Kidney epithelial cell (primary cell): ENCODE measurements around the gene RPUSD3. TPM values are rescaled to one million over a fixed set of nuclear protein-coding genes. Genes with fewer than 3 reads are reported as not detected.

Experiments used
- DNase-seq: peaks from one replicate; pipeline ENCODE4 v3.0.0-alpha.2; 2010; ENCODE audit warnings: low read depth
- H3K27me3 ChIP-seq: 2 replicates; pipeline ENCODE4 v1.6.0; 2011; ENCODE audit warnings: low read length; ENCODE audit not compliant: control insufficient read depth, insufficient read depth
- H3K36me3 ChIP-seq: 2 replicates; pipeline ENCODE4 v1.5.1; 2011; ENCODE audit warnings: low read length; ENCODE audit not compliant: control insufficient read depth, insufficient read depth
- H3K4me3 ChIP-seq: 2 replicates; pipeline ENCODE4 v1.5.1; 2011; ENCODE audit warnings: low read depth, mild to moderate bottlenecking, control low read depth, low read length
- total RNA-seq: library from RNA; depleted of rRNA; stranded (reverse); fragments of >200 nt; gene quantifications from 2 replicates; pipeline ENCODE4 v1.2.3, GENCODE V29; 2015
- TF ChIP-seq, protein P1 (sequence below): IDR thresholded peaks from 2 replicates; pipeline ENCODE4 v1.5.1; 2011; ENCODE audit warnings: mild to moderate bottlenecking, moderate library complexity, low read length, control low read depth, inconsistent platforms; ENCODE audit not compliant: insufficient read depth, poor library complexity, severe bottlenecking

RPUSD3 gene
- total RNA-seq, 1 donor from 2014 or later: 52.6 TPM

DNA sequence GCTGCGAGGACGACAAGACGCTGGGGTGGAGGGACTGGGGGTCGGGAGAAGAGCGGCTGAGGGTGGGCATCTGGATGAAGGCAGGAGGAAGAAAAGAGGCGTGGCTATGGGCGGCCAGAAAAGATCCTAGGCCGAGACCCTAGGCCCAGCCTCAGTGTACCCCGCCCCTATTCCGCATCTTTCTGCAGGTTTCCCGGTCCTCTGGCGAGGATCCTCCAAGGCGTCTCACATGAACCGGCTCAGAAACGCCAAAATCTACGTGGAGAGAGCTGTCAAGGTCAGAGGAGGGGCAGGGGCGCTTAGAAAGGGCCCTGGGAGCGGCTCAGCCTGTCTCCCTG, 33.4 kb downstream of the RPUSD3 start:
- H3K36me3 ChIP-seq: peaks cover 1% of the 10 kb centered on the region
- H3K4me3 ChIP-seq: peak overlapping the region; percentile 53
- no peak for DNase-seq
- TF ChIP-seq, protein P1, sequence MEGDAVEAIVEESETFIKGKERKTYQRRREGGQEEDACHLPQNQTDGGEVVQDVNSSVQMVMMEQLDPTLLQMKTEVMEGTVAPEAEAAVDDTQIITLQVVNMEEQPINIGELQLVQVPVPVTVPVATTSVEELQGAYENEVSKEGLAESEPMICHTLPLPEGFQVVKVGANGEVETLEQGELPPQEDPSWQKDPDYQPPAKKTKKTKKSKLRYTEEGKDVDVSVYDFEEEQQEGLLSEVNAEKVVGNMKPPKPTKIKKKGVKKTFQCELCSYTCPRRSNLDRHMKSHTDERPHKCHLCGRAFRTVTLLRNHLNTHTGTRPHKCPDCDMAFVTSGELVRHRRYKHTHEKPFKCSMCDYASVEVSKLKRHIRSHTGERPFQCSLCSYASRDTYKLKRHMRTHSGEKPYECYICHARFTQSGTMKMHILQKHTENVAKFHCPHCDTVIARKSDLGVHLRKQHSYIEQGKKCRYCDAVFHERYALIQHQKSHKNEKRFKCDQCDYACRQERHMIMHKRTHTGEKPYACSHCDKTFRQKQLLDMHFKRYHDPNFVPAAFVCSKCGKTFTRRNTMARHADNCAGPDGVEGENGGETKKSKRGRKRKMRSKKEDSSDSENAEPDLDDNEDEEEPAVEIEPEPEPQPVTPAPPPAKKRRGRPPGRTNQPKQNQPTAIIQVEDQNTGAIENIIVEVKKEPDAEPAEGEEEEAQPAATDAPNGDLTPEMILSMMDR: no peak
- no peaks in the 10 kb centered on the region for H3K27me3 ChIP-seq

DNA sequence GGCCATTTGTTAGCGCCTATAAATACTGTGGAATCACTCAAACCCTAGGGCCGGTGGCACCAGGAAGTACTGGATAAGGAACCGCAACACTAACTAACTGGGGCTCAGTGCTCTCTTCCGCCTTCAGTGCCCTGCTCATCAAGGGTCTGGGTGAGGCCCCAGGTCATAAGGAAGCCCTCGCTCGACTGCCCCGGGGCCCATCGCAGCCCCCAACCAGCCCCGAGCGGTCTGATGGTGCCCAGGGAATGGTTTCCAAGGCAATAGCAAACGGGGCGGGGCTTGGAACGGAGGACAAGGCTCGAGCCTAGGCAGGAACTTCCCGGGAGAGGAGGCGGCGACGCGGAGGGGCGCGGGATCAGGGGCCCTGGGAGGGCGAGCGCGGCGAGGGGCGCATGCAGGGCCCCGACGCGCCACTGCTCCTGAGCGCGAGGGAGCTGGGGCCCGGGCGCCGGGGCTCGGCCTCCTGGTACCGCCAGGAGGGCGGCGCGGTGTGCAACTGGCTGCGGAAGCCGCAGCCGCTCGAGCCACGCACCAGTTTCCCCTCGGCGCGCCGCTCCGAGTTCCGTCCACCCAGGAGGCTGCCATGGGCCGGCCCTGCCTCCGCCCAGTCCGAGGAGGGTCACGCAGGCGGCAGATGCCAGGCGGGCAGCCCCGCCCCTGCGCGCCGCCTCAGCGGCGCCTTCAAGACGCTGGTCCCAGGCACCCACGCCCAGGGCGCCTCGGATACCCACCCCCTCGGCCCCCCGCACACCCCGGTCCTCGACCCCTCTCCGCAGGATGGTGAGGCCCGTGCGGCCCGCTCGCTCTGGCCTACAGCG, 34.0 kb downstream of the RPUSD3 start, which contains the start of gene TTLL3:
Gene TTLL3 (plus strand): TSS at position 648 of the 818 bp plus-strand sequence. CDS start 400 bp downstream, outside the sequence.
- TF ChIP-seq, protein P1: no peak
- peaks cover 1% of the 10 kb centered on the region for H3K36me3 ChIP-seq
- no peaks in the 10 kb centered on the region for H3K27me3 ChIP-seq
- H3K4me3 ChIP-seq: peak within 1 kb of the TSS; percentile 53
- DNase-seq: no peak

DNA sequence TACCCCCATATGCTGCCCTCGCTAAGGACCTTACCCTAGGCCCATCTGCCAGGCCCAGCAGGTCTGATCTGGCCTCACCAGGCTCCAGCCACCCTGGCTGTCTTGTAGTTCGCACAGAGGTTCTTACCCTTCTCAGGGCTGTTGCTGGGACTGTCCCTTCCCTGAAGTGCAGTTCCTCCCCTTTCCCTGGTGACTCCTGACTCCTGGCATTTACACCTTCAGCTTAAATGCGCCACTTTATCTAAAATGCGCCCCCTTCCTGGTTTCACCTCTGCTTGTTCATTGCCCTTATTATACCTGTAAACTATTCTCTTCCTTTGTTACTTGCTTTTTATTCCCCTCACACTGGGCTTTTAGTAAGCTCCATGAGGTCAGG, 34.6 kb downstream of the RPUSD3 start:
- Histone ChIP-seq H3K27me3 (no peaks in the 10 kb centered on the region), H3K36me3 (peaks cover 1% of the 10 kb centered on the region), H3K4me3 (no peak overlapping the region)
- TF ChIP-seq, protein P1: no peak
- DNase-seq: no peak

DNA sequence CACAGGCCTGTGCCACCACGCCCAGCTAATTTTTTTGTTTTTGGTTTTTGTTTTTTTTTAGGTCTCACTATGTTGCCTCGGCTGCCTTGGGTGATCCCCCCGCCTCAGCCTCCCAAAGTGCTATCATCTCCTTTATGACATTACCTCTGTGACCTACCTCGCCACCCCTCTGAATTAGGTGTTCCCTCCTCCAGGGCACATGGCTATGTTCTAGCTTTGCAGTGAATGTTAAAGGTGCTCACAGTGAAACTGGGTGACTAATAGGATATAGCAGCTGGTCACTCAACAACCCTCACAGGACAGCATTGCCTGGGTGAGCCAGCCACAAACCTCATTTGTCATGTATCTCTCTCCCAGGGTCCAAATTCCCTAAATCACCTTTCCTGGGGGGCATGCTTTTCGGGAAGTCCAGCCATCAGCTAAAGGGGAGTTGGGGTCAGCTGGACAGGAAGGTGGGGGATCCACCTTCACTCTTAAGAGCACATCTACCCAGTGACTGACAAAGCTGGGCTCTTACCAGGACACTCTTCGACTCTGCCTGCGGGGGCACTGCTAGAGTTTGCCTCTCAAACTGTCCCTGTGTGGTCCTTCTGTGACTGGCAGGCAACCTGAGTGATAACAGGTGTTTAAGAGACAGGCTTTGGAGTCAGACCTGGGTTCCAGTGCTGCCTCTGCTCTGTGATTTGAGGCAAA, 35.3 kb downstream of the RPUSD3 start:
- DNase-seq: no peak
- Histone ChIP-seq H3K4me3 (no peak overlapping the region), H3K27me3 (no peaks in the 10 kb centered on the region), H3K36me3 (peaks cover 1% of the 10 kb centered on the region)
- TF ChIP-seq, protein P1: peak; percentile 46

DNA sequence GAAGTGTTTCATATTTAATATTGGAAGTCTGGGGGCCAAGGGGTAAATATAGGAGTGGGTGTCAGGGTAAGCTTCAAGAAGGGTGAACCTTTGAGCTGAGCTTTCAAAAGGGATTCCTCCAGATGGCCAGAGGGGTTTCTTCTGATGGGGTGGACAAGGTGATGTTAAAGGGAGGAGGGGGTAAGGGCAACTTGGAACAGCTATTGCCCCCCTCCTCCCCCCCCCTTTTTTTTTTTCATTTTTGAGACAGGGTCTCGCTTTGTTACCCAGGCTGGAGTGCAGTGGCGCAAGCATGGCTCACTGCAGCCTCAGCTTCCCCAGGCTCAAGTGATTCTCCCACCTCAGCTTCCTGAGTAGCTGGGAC, 35.8 kb downstream of the RPUSD3 start:
- Histone ChIP-seq H3K36me3 (peaks cover 1% of the 10 kb centered on the region), H3K4me3 (no peak overlapping the region), H3K27me3 (no peaks in the 10 kb centered on the region)
- DNase-seq: no peak
- TF ChIP-seq, protein P1: no peak
